IMR-90 (cell line): ENCODE measurements around the gene PLA2G1B. TPM values are rescaled to one million over a fixed set of nuclear protein-coding genes. Genes with fewer than 3 reads are reported as not detected.

Experiments used
- ATAC-seq: fragments of 200-7000 bp; cut with Tn5 transposase; 2 replicates; pipeline ENCODE4 v1.9.1; 2020; ENCODE audit warnings: low read depth, mild to moderate bottlenecking, moderate library complexity
- BruUV-seq: library from RNA; stranded (reverse); fragments of 400-500 nt; replicated peaks from 2 replicates; lab custom pipeline; 2021; lab: Mats Ljungman, UMichigan
- CTCF ChIA-PET: fragments of 300-600 bp; formaldehyde crosslinking; extraction: SDS; loops from one replicate; lab custom pipeline; 2021; ENCODE audit warnings: antibody characterized with exemption; lab: Yijun Ruan, JAX
- POLR2A ChIA-PET: fragments of 300-600 bp; sonication (Branson Sonifier 250); formaldehyde crosslinking; loops from one replicate; lab custom pipeline; 2022; ENCODE audit warnings: antibody characterized with exemption; ENCODE audit not compliant: unreplicated experiment; lab: Charles Lee
- DNase-seq: peaks from one replicate; pipeline ENCODE4 v3.0.0; 2013
- H2AFZ ChIP-seq: replicated peaks from 2 replicates; pipeline ENCODE3; 2013; ENCODE audit warnings: low read length, mild to moderate bottlenecking; ENCODE audit not compliant: poor library complexity
- H2AK5ac ChIP-seq: 2 replicates; pipeline ENCODE4 v1.6.1; 2013; ENCODE audit warnings: low read depth, low read length, inconsistent platforms
- H2AK9ac ChIP-seq: replicated peaks from 2 replicates; pipeline ENCODE3; 2013; ENCODE audit warnings: mild to moderate bottlenecking, low read depth, low read length, moderate library complexity; ENCODE audit not compliant: poor library complexity
- H2BK120ac ChIP-seq: 2 replicates; pipeline ENCODE4 v1.6.1; 2013; ENCODE audit warnings: low read depth, low read length, inconsistent platforms
- H2BK15ac ChIP-seq: 3 replicates; pipeline ENCODE4 v1.6.1; 2013; ENCODE audit warnings: low read depth, low read length, inconsistent platforms
- H2BK20ac ChIP-seq: 2 replicates; pipeline ENCODE4 v1.6.1; 2013; ENCODE audit warnings: low read depth, mild to moderate bottlenecking, inconsistent platforms, low read length, moderate library complexity
- H2BK5ac ChIP-seq: 2 replicates; pipeline ENCODE4 v1.6.1; 2013; ENCODE audit warnings: mild to moderate bottlenecking, low read depth, low read length, inconsistent platforms; ENCODE audit not compliant: poor library complexity, severe bottlenecking
- H3K14ac ChIP-seq: replicated peaks from 2 replicates; pipeline ENCODE4 v1.6.1; 2013; ENCODE audit warnings: low read depth, low read length, inconsistent platforms
- H3K18ac ChIP-seq: 2 replicates; pipeline ENCODE4 v1.6.1; 2013; ENCODE audit warnings: low read depth, low read length, control low read depth
- H3K23ac ChIP-seq: 2 replicates; pipeline ENCODE4 v1.6.1; 2013; ENCODE audit warnings: low read depth, low read length, inconsistent platforms
- H3K27ac ChIP-seq: 2 replicates; pipeline ENCODE4 v1.5.1; 2013; ENCODE audit warnings: mild to moderate bottlenecking, control low read depth, low read length; ENCODE audit not compliant: insufficient read depth
- H3K27me3 ChIP-seq: 2 replicates; pipeline ENCODE4 v1.6.1; 2013; ENCODE audit warnings: low read length; ENCODE audit not compliant: control insufficient read depth, insufficient read depth
- H3K36me3 ChIP-seq: 2 replicates; pipeline ENCODE4 v1.6.1; 2013; ENCODE audit warnings: low read length, mixed read lengths; ENCODE audit not compliant: control insufficient read depth, insufficient read depth
- H3K4ac ChIP-seq: 2 replicates; pipeline ENCODE4 v1.6.1; 2013; ENCODE audit warnings: low read depth, low read length, inconsistent platforms
- H3K4me1 ChIP-seq: 2 replicates; pipeline ENCODE4 v1.6.1; 2013; ENCODE audit warnings: low read length, mixed read lengths; ENCODE audit not compliant: control insufficient read depth, insufficient read depth
- H3K4me2 ChIP-seq: 2 replicates; pipeline ENCODE4 v1.6.1; 2013; ENCODE audit warnings: low read depth, mild to moderate bottlenecking, control low read depth, low read length, moderate library complexity
- H3K4me3 ChIP-seq: 2 replicates; pipeline ENCODE4 v1.5.1; 2013; ENCODE audit warnings: low read depth, mild to moderate bottlenecking, control low read depth, low read length, moderate library complexity; ENCODE audit not compliant: insufficient read depth
- H3K56ac ChIP-seq: 2 replicates; pipeline ENCODE4 v1.6.1; 2013; ENCODE audit warnings: low read length, inconsistent platforms; ENCODE audit not compliant: insufficient read depth; ENCODE audit errors: extremely low read depth
- H3K79me1 ChIP-seq, 2 experiments: 2 replicates each; pipeline ENCODE4 v1.6.1; 2013; ENCODE audit warnings: low read length in 2 of 2, inconsistent platforms in 1 of 2, low read depth in 1 of 2
- H3K9ac ChIP-seq: 2 replicates; pipeline ENCODE4 v1.6.1; 2013; ENCODE audit warnings: low read depth, low read length, control low read depth
- H3K9me1 ChIP-seq: 2 replicates; pipeline ENCODE4 v1.6.1; 2013; ENCODE audit warnings: low read length, inconsistent platforms; ENCODE audit not compliant: insufficient read depth
- H3K9me3 ChIP-seq: 2 replicates; pipeline ENCODE4 v1.6.1; 2013; ENCODE audit warnings: low read length; ENCODE audit not compliant: control insufficient read depth, insufficient read depth
- H4K20me1 ChIP-seq: 2 replicates; pipeline ENCODE4 v1.6.1; 2013; ENCODE audit warnings: low read length, inconsistent platforms; ENCODE audit not compliant: insufficient read depth
- H4K5ac ChIP-seq: 2 replicates; pipeline ENCODE4 v1.6.1; 2013; ENCODE audit warnings: mild to moderate bottlenecking, low read depth, low read length, control low read depth
- H4K8ac ChIP-seq, 2 experiments: 2 replicates each; pipeline ENCODE4 v1.6.1; 2013; ENCODE audit warnings: low read depth in 2 of 2, low read length in 2 of 2, control low read depth in 1 of 2, inconsistent platforms in 1 of 2
- H4K91ac ChIP-seq: 2 replicates; pipeline ENCODE4 v1.6.1; 2013; ENCODE audit warnings: low read depth, low read length, inconsistent platforms; ENCODE audit not compliant: insufficient read depth
- FOS ChIP-seq: fragments of 150-350 bp; IDR thresholded peaks from 2 replicates; pipeline ENCODE4 v1.6.1; 2016; ENCODE audit warnings: low read depth, low read length
- NFE2L2 ChIP-seq: fragments of 150-350 bp; IDR thresholded peaks from 2 replicates; pipeline ENCODE4 v1.6.1; 2016; ENCODE audit warnings: low read depth, mild to moderate bottlenecking, low read length
- RAD21 ChIP-seq: IDR thresholded peaks from 2 replicates; pipeline ENCODE4 v1.6.1; 2012; ENCODE audit warnings: low read length, improper control_type of control experiment
- WGBS, 2 experiments: methylation state at CpG; one replicate each; pipeline versions ENCODE4 v1.1.5 to v1.1.7; 2013; ENCODE audit warnings: missing lambda C conversion rate in 2 of 2; ENCODE audit not compliant: insufficient read length in 1 of 2; ENCODE audit errors: extremely low coverage in 2 of 2; 5-methylcytosine and 5-hydroxymethylcytosine counted together
- dilution Hi-C: fragments of 300-500 bp; cut with HindIII; formaldehyde crosslinking; loops from one replicate; pipeline ENCODE4 v1.14.3; 2018; ENCODE audit warnings: low sequenced_read_pairs; ENCODE audit not compliant: unreplicated experiment
- in situ Hi-C: fragments of 300-500 bp; cut with MboI; formaldehyde crosslinking; loops from 3 replicates; pipeline ENCODE4 v1.14.3; 2019; ENCODE audit warnings: low sequenced_read_pairs, inconsistent platforms, mixed read lengths
- intact Hi-C: fragments of 100-400 bp; cut with micrococcal nuclease; formaldehyde crosslinking; loops from 2 replicates; pipeline ENCODE4 v1.10.0; 2022
- polyA plus RNA-seq, 3 experiments: library from polyadenylated mRNA; depleted of rRNA; stranded (reverse); fragments of >200 nt; gene quantifications; 2 replicates each; pipeline ENCODE4 v1.2.3, GENCODE V29; 2012; ENCODE audit warnings: low replicate concordance in 1 of 3
- total RNA-seq: library from RNA; depleted of rRNA; stranded (reverse); fragments of >200 nt; gene quantifications from 2 replicates; pipeline ENCODE4 v1.2.3, GENCODE V29; 2012

PLA2G1B gene
- total and polyA plus RNA-seq, 2 of the 4 experiments (the other 2 are of a cell fraction): not detected

DNA sequence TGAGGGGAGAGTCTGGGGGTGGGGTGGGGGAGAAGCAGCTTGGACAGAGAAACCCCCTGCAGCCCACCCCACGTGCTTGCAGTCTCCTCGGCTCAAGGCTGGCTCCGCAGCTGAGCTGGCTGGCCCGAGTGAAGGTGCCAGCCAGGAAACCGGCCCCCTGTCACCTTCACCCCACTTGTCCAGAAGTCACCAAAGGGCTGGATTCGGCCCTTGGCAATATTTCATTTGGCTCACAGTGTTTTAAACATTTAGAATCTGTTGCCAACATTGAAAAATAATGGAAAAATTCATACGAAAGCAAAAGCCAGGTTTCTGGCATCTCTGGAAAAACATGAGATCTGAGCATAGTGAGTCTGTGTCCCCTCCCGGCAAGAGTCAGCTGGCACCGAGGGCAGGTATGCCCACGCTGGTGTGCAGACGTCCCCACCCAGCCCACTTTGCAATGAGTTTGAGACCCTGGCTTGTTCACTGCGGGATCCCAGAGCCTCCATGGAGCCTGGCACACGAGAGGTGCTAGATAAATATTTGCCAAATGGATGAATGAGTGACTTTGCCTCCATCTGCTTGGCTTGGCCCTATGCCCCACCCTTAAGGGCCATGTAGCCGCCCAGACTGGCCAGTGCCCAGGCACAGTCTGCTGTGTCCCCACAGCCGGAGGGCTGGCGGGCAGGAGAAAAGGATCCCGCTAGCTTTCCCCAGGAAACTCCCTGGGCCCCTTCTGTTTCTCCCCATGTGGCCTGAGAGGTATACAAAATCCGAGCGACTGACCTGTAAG lies 23.2 kb upstream of the PLA2G1B start:
- Histone ChIP-seq H3K14ac (no peak overlapping the region), H3K4me3 (no peak overlapping the region), H3K9me1 (0 out of 2 replicates have a peak, but pooled peaks cover 3% of the 10 kb centered on the region), H3K18ac (no peak overlapping the region), H3K4ac (no peak overlapping the region), H4K91ac (no peak overlapping the region), H4K5ac (no peak overlapping the region), H2AK5ac (no peak overlapping the region), H3K27me3 (peaks cover 27% of the 10 kb centered on the region), H2BK20ac (no peak overlapping the region), H2BK120ac (no peak overlapping the region), H3K23ac (no peak overlapping the region), H3K9ac (no peak overlapping the region), H2BK15ac (no peak overlapping the region), H2AFZ (no peak overlapping the region), H3K79me1 (no peaks in the 10 kb centered on the region), H3K9me3 (no peaks in the 10 kb centered on the region), H4K8ac (no peak overlapping the region), H3K4me1 (no peaks in the 10 kb centered on the region), H3K56ac (no peak overlapping the region), H3K4me2 (no peak overlapping the region), H4K20me1 (no peaks in the 10 kb centered on the region), H3K36me3 (no peaks in the 10 kb centered on the region), H2AK9ac (no peak overlapping the region), H3K27ac (no peak overlapping the region), H2BK5ac (no peak overlapping the region)
- ChIA-PET POLR2A (no interaction called here), CTCF (no interaction called here)
- in situ Hi-C loops (no loop called here), dilution Hi-C loops (no loop called here), intact Hi-C loops (no loop called here)
- no TSS peak for BruUV-seq
- ATAC-seq: no peak
- TF ChIP-seq RAD21 (no peak), FOS (no peak), NFE2L2 (no peak)
- 62% methylated on average over 7 of the region's 19 CpGs; no CpG with 5 or more reads in 1 of the 2 experiments for WGBS, 2 experiments
- DNase-seq: no peak
